Caco-2 (cell line): Measurements from ENCODE around the gene INAFM2. TPM values are rescaled to one million over a fixed set of nuclear protein-coding genes. Genes with fewer than 3 reads are reported as not detected.

Source experiments
- BruUV-seq: library from RNA; stranded (reverse); fragments of 400-500 nt; replicated peaks from 2 replicates; lab custom pipeline; 2021; lab: Mats Ljungman, UMichigan
- CTCF ChIA-PET: fragments of 300-600 bp; sonication (Branson Sonifier 250); formaldehyde crosslinking; loops from one replicate; lab custom pipeline; 2022; ENCODE audit warnings: antibody characterized with exemption; lab: Charles Lee
- POLR2A ChIA-PET: fragments of 300-600 bp; sonication (Branson Sonifier 250); formaldehyde crosslinking; loops from one replicate; lab custom pipeline; 2022; ENCODE audit warnings: antibody characterized with exemption; lab: Charles Lee
- DNase-seq, 2 experiments: peaks; one replicate each; pipeline versions ENCODE4 v3.0.0 to v3.0.0-alpha.2; 2020 to 2022
- H3K27me3 ChIP-seq: replicated peaks from 2 replicates; pipeline ENCODE4 v1.6.0; 2011; ENCODE audit warnings: low read length; ENCODE audit not compliant: control insufficient read depth, insufficient read depth
- H3K36me3 ChIP-seq: 2 replicates; pipeline ENCODE4 v1.5.1; 2011; ENCODE audit warnings: low read length; ENCODE audit not compliant: control insufficient read depth, insufficient read depth
- H3K4me1 ChIP-seq: fragments of 250-450 bp; sonication (Bioruptor Pico); 2 replicates; pipeline ENCODE4 v1.5.1; 2020; ENCODE audit warnings: mild to moderate bottlenecking
- H3K4me3 ChIP-seq: 2 replicates; pipeline ENCODE4 v1.5.1; 2011; ENCODE audit warnings: low read depth, mild to moderate bottlenecking, control low read depth, low read length
- H3K9me3 ChIP-seq: fragments of 250-450 bp; sonication (Bioruptor Pico); 2 replicates; pipeline ENCODE4 v1.5.1; 2020; ENCODE audit warnings: mild to moderate bottlenecking, moderate library complexity
- H3K27ac Mint-ChIP-seq: one replicate; pipeline ENCODE4 v1.8.0; 2022; ENCODE audit warnings: mixed read lengths; ENCODE audit not compliant: unreplicated experiment
- H3K27me3 Mint-ChIP-seq: one replicate; pipeline ENCODE4 v1.8.0; 2022; ENCODE audit warnings: mixed read lengths; ENCODE audit not compliant: insufficient read depth, unreplicated experiment
- H3K36me3 Mint-ChIP-seq: one replicate; pipeline ENCODE4 v1.8.0; 2022; ENCODE audit warnings: mild to moderate bottlenecking, mixed read lengths; ENCODE audit not compliant: insufficient read depth, unreplicated experiment
- H3K4me1 Mint-ChIP-seq: one replicate; pipeline ENCODE4 v1.8.0; 2022; ENCODE audit warnings: low read depth, mixed read lengths; ENCODE audit not compliant: unreplicated experiment
- H3K4me3 Mint-ChIP-seq: one replicate; pipeline ENCODE4 v1.8.0; 2022; ENCODE audit warnings: mild to moderate bottlenecking, moderate library complexity, mixed read lengths; ENCODE audit not compliant: unreplicated experiment
- H3K9me3 Mint-ChIP-seq: one replicate; pipeline ENCODE4 v1.8.0; 2022; ENCODE audit warnings: mixed read lengths; ENCODE audit not compliant: unreplicated experiment
- CTCF ChIP-seq, 2 experiments: fragments of 200-600 bp in 1 of 2; IDR thresholded peaks; 1 replicate in 1 of 2; 2 replicates in 1 of 2; pipeline versions ENCODE4 v1.5.1 to v1.8.0; 2011 to 2022; ENCODE audit warnings: antibody characterized with exemption in 1 of 2, control low read depth in 1 of 2, inconsistent platforms in 1 of 2, low read depth in 1 of 2, low read length in 1 of 2, mild to moderate bottlenecking in 1 of 2, moderate library complexity in 1 of 2; ENCODE audit not compliant: insufficient read depth in 1 of 2, severe bottlenecking in 1 of 2, unreplicated experiment in 1 of 2
- intact Hi-C: fragments of 100-400 bp; cut with micrococcal nuclease; formaldehyde crosslinking; loops from one replicate; pipeline ENCODE4 v1.10.0; 2022; ENCODE audit not compliant: unreplicated experiment
- total RNA-seq: library from RNA; stranded (reverse); gene quantifications from 2 replicates; pipeline ENCODE4 v1.2.3, GENCODE V29; 2022

Gene INAFM2
- total RNA-seq, 1 experiment from 2014 or later = 13.4 TPM

- no peaks in the 10 kb centered on the region for H3K27me3 Mint-ChIP-seq
These were observed 43.0 kb upstream of the INAFM2 start for GRCh38 chr15:40280260-40281056.

GRCh38 chr15:40281057-40281800 lies 42.3 kb upstream of the INAFM2 start:
- Histone ChIP-seq H3K4me3 (no peak overlapping the region), H3K27me3 (no peaks in the 10 kb centered on the region), H3K9me3 (no peaks in the 10 kb centered on the region), H3K36me3 (no peaks in the 10 kb centered on the region), H3K4me1 (no peaks in the 10 kb centered on the region; the same call in 1 of the 2 replicates)
- BruUV-seq = no TSS peak
- no peak overlapping the region for H3K27ac Mint-ChIP-seq
- intact Hi-C loops = no loop called here
- H3K4me1 Mint-ChIP-seq = no peaks in the 10 kb centered on the region
- no peaks in the 10 kb centered on the region for H3K9me3 Mint-ChIP-seq
- peak overlapping the region; percentile 60 for H3K4me3 Mint-ChIP-seq
- no peak for TF ChIP-seq CTCF (IDR thresholded peaks at IDR 0.05; ENCODE audit: insufficient read depth in 1 of 2, low read depth in 1 of 2, low read length in 1 of 2, severe bottlenecking in 1 of 2, unreplicated experiment in 1 of 2)
- H3K27me3 Mint-ChIP-seq = no peaks in the 10 kb centered on the region
- no peak for DNase-seq
- ChIA-PET POLR2A (no interaction called here), CTCF (interaction anchor here (1.1 to 3.0 kb wide), 5 partner anchors 10 to 57 kb away, joined by 3 to 60 read pairs (median 21); partner anchors contain the start of genes CCDC9B and PLCB2)
- peaks cover 5% of the 10 kb centered on the region for H3K36me3 Mint-ChIP-seq

More at GRCh38 chr15:40280260-40281056, 43.0 kb upstream of the INAFM2 start:
- H3K27ac Mint-ChIP-seq = no peak overlapping the region
- Histone ChIP-seq H3K4me1 (no peaks in the 10 kb centered on the region; the same call in 1 of the 2 replicates), H3K4me3 (no peak overlapping the region), H3K36me3 (no peaks in the 10 kb centered on the region; the same call in 1 of the 2 replicates), H3K9me3 (no peaks in the 10 kb centered on the region), H3K27me3 (no peaks in the 10 kb centered on the region)
- CTCF ChIA-PET = interaction anchor here (1.3 to 3.0 kb wide), 5 partner anchors 8 to 63 kb away, joined by 7 to 60 read pairs (median 17); partner anchors contain the start of genes CCDC9B and PLCB2
- no peaks in the 10 kb centered on the region for H3K9me3 Mint-ChIP-seq
- no TSS peak for BruUV-seq
- intact Hi-C loops = no loop called here
- peak overlapping the region; percentile 60 for H3K4me3 Mint-ChIP-seq
- no peak for DNase-seq
- no peaks in the 10 kb centered on the region for H3K4me1 Mint-ChIP-seq
- no peak for TF ChIP-seq CTCF (IDR thresholded peaks at IDR 0.05; ENCODE audit: insufficient read depth in 1 of 2, low read depth in 1 of 2, low read length in 1 of 2, severe bottlenecking in 1 of 2, unreplicated experiment in 1 of 2)
- POLR2A ChIA-PET = interaction anchor here (0.6 kb wide), 1 partner anchor 216 kb away, joined by 3 read pairs; no protein-coding TSS in a partner anchor
- H3K36me3 Mint-ChIP-seq = peaks cover 10% of the 10 kb centered on the region

GRCh38 chr15:40281801-40282146 lies 41.7 kb upstream of the INAFM2 start:
- Histone ChIP-seq H3K4me3 (peak overlapping the region; percentile 63), H3K4me1 (no peaks in the 10 kb centered on the region; the same call in 1 of the 2 replicates), H3K27me3 (no peaks in the 10 kb centered on the region), H3K36me3 (no peaks in the 10 kb centered on the region), H3K9me3 (no peaks in the 10 kb centered on the region)
- POLR2A ChIA-PET = no interaction called here
- TF ChIP-seq CTCF (IDR thresholded peaks at IDR 0.05; ENCODE audit: insufficient read depth in 1 of 2, low read depth in 1 of 2, low read length in 1 of 2, severe bottlenecking in 1 of 2, unreplicated experiment in 1 of 2) = no peak
- no peak overlapping the region for H3K27ac Mint-ChIP-seq
- no peaks in the 10 kb centered on the region for H3K9me3 Mint-ChIP-seq
- H3K4me1 Mint-ChIP-seq = no peaks in the 10 kb centered on the region
- DNase-seq = no peak
- H3K27me3 Mint-ChIP-seq = no peaks in the 10 kb centered on the region
- CTCF ChIA-PET = interaction anchor here (0.7 to 2.2 kb wide), 4 partner anchors 9 to 45 kb away, joined by 3 to 21 read pairs (median 5); no protein-coding TSS in a partner anchor
- H3K4me3 Mint-ChIP-seq = peak overlapping the region; percentile 72
- intact Hi-C loops = loop anchor here (1.0 kb wide), 1 partner anchor 141 kb away; no protein-coding TSS in a partner anchor
- H3K36me3 Mint-ChIP-seq = no peaks in the 10 kb centered on the region
- no TSS peak for BruUV-seq
